GM19035 (cell line): Measurements from ENCODE around the gene IER3.
"Not testable (repeated sequence)": the region's sequence is repeated elsewhere in the genome, so short reads cannot be mapped to it uniquely, and the experiment has no call there.

Source experiments
- ATAC-seq: cut with Tn5 transposase; IDR thresholded peaks from one replicate; pipeline ENCODE4 v1.9.1; 2021; ENCODE audit not compliant: unreplicated experiment

IER3 gene

DNA sequence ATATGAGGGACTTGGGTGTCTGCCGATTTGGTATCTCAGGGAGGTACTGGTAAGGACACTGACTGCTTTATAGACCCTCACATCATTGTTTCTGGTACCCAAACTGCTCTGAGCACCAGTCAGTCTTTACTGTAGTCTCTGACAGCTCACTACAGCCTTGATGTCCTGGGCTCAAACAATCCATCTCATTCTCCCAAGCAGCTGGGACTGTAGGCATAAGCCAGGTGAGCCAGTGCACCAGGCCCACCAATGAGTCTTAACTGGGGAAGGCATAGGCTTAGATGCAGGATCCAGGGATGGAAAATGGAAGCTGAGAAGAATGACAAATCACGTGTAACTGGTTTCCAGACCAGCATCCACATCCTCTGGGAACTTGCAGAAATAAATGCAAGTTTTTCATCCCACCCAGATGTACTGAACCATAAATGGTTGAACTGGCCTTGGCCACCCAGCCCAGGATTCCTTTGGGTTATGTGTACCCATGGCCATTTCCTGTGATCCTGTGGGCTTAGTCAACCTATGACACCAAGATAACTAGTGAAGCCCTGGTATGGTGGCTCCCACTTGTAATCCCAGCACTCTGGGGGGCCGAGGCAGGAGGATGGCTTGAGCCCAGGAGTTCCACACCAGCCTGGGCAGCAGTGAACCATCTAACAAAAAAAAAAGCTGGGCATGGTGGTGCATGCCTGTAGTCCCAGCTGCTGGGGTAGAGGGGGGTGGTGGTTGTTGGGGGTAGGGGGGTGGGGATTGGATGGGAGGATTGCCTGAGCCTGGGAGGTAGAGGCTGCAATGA, 18.4 kb downstream of the IER3 start:
- ATAC-seq: no peak

GRCh38 chr6:30724906-30725667, 19.3 kb downstream of the IER3 start:
- ATAC-seq: no peak

DNA sequence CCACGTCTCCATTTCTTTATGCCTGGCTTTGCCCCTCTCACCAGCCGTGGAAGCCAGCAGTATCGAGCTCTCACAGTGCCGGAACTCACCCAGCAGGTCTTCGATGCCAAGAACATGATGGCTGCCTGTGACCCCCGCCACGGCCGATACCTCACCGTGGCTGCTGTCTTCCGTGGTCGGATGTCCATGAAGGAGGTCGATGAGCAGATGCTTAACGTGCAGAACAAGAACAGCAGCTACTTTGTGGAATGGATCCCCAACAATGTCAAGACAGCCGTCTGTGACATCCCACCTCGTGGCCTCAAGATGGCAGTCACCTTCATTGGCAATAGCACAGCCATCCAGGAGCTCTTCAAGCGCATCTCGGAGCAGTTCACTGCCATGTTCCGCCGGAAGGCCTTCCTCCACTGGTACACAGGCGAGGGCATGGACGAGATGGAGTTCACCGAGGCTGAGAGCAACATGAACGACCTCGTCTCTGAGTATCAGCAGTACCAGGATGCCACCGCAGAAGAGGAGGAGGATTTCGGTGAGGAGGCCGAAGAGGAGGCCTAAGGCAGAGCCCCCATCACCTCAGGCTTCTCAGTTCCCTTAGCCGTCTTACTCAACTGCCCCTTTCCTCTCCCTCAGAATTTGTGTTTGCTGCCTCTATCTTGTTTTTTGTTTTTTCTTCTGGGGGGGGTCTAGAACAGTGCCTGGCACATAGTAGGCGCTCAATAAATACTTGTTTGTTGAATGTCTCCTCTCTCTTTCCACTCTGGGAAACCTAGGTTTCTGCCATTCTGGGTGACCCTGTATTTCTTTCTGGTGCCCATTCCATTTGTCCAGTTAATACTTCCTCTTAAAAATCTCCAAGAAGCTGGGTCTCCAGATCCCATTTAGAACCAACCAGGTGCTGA, 20.3 kb downstream of the IER3 start:
- ATAC-seq: not testable (repeated sequence)

- ATAC-seq: not testable (repeated sequence)
These were observed 21.0 kb downstream of the IER3 start for GRCh38 chr6:30723159-30723842.

GRCh38 chr6:30722280-30723112, 21.9 kb downstream of the IER3 start:
- ATAC-seq: no peak

DNA sequence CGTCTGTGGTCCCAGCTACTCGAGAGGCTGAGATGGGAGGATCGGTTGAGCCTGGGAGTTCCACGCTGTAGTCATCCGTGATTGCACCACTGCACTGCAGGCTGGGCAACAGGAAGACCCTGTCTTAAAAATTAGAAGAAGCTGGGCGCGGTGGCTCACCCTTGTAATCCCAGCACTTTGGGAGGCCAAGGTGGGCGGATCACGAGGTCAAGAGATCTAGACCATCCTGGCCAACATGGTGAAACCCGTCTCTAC, 22.4 kb downstream of the IER3 start:
- ATAC-seq: not testable (repeated sequence)

GRCh38 chr6:30721198-30722024, 22.9 kb downstream of the IER3 start:
- peak; percentile 22 for ATAC-seq

- ATAC-seq: no peak
These were observed 23.6 kb downstream of the IER3 start for GRCh38 chr6:30720738-30721197.

DNA sequence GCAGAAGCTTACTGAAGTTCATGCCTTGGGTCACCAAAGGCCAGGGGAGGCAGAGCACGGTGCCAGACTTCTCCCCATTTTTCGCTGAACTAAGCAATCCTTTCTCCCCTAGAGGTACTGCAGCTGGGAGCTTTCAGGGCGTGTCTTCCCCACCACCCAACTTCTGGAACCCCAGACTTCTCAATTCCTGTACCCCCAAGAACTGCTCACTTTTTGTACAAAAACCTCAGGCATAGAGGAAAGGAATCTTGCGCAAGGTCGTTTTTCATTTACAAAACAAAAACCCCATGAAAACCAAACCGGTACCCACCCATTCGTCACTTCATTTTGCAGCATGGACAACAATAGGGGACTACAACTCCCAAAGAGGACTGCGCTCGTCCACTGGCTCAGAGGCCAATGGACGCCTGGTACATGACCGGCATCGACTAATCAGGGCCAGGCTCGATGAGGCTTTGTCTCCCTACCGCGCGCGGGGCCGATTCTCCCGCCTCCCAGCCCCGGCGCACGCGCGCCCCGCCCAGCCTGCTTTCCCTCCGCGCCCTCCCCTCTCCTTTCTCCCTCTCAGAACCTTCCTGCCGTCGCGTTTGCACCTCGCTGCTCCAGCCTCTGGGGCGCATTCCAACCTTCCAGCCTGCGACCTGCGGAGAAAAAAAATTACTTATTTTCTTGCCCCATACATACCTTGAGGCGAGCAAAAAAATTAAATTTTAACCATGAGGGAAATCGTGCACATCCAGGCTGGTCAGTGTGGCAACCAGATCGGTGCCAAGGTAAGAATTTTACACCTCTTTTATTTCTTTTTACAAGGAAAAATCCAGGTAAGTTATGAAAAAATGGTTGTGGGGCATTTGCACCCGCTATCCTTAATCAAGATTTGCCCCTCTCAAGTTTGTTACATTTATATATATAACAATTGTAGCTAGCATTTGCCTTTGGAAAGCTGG, 24.3 kb downstream of the IER3 start, which contains the start of gene TUBB:
Gene TUBB (plus strand): TSS at position 562 of the 947 bp plus-strand sequence. CDS start 155 bp downstream, at position 717.
- ATAC-seq: peak; percentile 37

DNA sequence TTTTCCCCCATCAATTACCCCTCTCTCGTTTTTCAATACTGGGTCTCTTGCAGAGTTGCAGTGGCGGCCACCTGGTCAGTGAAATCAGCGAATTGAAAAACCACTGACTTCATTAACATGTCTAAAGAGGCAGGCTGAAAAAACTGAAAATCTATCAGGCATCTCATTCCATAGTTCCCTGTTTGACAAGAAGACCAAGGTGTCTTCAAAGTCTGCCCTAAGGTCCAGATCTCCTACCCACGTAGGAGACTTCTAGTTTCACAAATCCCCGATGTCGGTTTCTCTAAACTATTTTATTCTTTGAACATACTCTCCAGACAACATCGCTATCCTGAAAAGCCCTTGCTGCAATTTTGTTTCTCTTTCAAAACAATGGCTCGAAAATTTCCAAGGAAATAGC, 25.0 kb downstream of the IER3 start:
- no peak for ATAC-seq

GRCh38 chr6:30717845-30718720, 26.3 kb downstream of the IER3 start:
- ATAC-seq: not testable (repeated sequence)

DNA sequence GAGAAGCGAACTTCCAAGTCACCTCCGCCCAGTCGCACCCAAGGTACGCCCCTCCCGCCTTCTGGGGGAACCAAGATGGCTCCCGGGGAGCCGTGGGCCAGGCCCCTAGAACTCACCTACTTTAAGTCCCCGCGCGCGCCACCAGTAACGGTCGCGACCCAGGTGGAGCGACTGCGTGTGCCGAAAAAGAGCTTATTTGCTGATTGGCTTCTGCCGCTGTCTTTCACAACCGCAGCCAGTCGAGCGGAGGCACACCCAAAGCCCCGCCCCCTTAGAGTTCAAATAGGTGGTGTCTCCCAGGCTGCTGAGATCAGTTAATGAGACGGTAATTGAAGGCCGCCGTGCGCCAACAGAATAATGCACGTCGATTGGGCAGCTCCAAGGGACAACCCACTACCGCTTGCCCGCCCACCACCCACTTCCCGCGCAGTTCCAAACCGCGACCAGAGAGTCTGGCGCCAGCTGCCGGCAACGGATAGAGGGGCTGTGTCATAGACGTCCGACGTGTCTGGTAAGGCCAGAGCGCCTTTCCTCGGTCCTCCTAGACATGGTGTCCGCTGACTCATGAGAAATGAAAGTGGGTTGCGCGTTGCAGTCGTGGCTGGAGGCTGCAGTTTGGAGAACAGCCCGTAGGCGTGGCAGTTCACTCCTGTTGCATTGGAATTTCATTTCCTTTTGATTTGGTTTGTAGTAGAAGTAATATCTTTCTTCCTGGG, 27.1 kb downstream of the IER3 start, which contains the start of gene MDC1:
Gene MDC1 (minus strand): TSS at position 153 of the 716 bp plus-strand sequence. CDS start 2,106 bp downstream, outside the sequence.
- ATAC-seq: peak; percentile 71

DNA sequence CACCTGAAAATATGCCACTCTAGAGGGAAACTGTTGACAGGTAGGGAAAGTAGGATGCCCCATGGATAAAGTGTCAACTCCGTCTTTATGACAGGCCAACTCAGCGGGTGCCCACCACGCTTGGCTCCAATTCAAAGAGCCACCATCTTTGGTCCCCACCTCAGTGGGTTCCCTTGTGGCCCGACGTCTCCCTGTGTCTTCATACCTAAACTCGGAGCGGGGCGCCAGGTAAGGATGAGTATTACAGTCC, 27.5 kb downstream of the IER3 start:
- ATAC-seq: no peak

DNA sequence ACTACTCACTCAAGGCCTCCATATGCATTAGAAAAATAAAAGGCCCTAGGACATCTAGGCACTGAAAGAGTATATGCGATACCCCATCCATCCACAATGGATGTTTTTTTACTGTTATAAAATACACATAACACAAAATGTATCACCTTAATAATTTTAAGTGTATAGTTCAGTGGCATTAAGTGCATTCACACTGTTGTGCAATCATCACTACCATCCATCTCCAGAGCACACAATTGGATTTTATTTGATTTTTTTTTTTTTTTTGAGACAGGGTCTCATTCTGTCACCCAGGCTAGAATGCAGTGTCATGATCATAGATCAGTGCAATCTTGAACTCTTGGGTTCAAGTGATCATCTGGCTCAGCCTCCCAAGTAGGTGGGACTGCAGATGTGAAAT, 30.1 kb downstream of the IER3 start:
- ATAC-seq: no peak

- ATAC-seq: no peak
These were observed 31.9 kb downstream of the IER3 start for GRCh38 chr6:30712441-30712945.

DNA sequence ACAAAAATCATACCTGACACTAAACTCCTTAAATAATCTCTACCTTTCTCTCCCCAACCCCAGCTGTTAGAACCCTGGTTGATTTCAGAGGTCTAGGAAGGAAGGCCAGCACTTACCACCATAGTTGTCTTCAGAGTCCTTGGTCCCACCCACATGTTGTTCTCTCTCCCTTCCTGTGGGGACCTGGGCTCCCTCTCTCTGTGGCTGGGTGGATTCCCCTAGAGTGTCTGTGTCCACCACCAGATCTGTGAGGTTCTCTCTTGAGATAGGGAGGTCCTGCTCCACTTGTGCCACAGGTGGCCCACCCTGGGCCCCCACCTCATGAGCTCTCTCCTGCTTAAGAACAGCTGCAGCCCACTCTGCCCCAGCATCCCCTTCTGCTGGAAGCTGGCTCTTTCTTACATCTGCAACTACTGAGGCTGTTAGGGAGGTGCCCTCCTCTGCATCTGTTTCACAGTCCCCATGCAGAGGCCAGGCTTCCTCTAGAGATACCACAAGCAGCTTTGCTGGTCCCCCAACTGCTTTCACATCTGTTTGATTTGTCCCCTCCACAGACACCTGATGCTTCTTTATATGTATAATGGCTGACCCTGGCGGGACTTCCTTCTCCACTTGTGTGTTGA, 32.5 kb downstream of the IER3 start:
- peak; percentile 51 for ATAC-seq
